Aorta (tissue), 5 donors: ENCODE measurements around the gene CT45A5. TPM values are rescaled to one million over a fixed set of nuclear protein-coding genes. Genes with fewer than 3 reads are reported as not detected.
"Not testable (repeated sequence)": the region's sequence is repeated elsewhere in the genome, so short reads cannot be mapped to it uniquely, and the experiment has no call there.

Source experiments
- ATAC-seq: fragments of 200-7000 bp; cut with Tn5 transposase; one replicate; pipeline ENCODE4 v1.9.1; 2022; ENCODE audit warnings: moderate library complexity; ENCODE audit not compliant: low FRiP score
- DNase-seq, 2 donors: peaks; one replicate each; pipeline ENCODE4 v3.0.0-alpha.2; 2020
- H3K27ac ChIP-seq, 2 donors: one replicate each; pipeline ENCODE4 v1.5.1; 2013; ENCODE audit warnings: low read length in 2 of 2, mild to moderate bottlenecking in 2 of 2, moderate library complexity in 2 of 2, control low read depth in 1 of 2, inconsistent platforms in 1 of 2, low read depth in 1 of 2
- H3K27me3 ChIP-seq, 2 donors: one replicate each; pipeline ENCODE4 v1.6.1; 2013; ENCODE audit warnings: control low read depth in 1 of 2, low read length in 1 of 2, mild to moderate bottlenecking in 1 of 2, moderate library complexity in 1 of 2; ENCODE audit not compliant: insufficient read depth in 2 of 2, control insufficient read depth in 1 of 2
- H3K36me3 ChIP-seq, 2 donors: one replicate each; pipeline ENCODE4 v1.6.1; 2013; ENCODE audit warnings: control low read depth in 1 of 2, low read length in 1 of 2, mild to moderate bottlenecking in 1 of 2; ENCODE audit not compliant: insufficient read depth in 2 of 2, control insufficient read depth in 1 of 2
- H3K4me1 ChIP-seq, 2 donors: one replicate each; pipeline ENCODE4 v1.6.1; 2013; ENCODE audit warnings: low read length in 2 of 2, control low read depth in 1 of 2, mild to moderate bottlenecking in 1 of 2, moderate library complexity in 1 of 2; ENCODE audit not compliant: insufficient read depth in 2 of 2, control insufficient read depth in 1 of 2
- H3K4me3 ChIP-seq, 2 donors: one replicate each; pipeline ENCODE4 v1.5.1; 2013; ENCODE audit warnings: low read length in 2 of 2, control low read depth in 1 of 2, mild to moderate bottlenecking in 1 of 2
- H3K9me3 ChIP-seq: one replicate; pipeline ENCODE4 v1.6.1; 2013; ENCODE audit warnings: mild to moderate bottlenecking, low read length; ENCODE audit not compliant: control insufficient read depth
- WGBS, 2 donors: extraction: QIAGEN DNeasy Blood & Tissue Kit; methylation state at CpG; one replicate each; pipeline ENCODE4 v1.1.7; 2013; 5-methylcytosine and 5-hydroxymethylcytosine counted together
- intact Hi-C, 2 donors: fragments of 100-400 bp; cut with DNase I; formaldehyde crosslinking; loops; one replicate each; pipeline versions ENCODE4 v1.14.2 to v1.15.0; 2022
- polyA plus RNA-seq, 2 donors: library from polyadenylated mRNA; stranded (reverse); fragments of 200-250 nt; gene quantifications; one replicate each; pipeline ENCODE4 v1.2.3, GENCODE V29; 2013
- total RNA-seq, 2 donors: library from RNA; stranded (reverse); fragmentation: NEBNext Ultra II Directional; extraction: Animal tissue kit (Norgen Biotek cat#: 25700); gene quantifications; one replicate each; pipeline ENCODE4 v1.2.1, GENCODE V29; 2021
- donor health status: healthy with polysubstance abuse.
- donor health status: Bipolar disorder and iron deficiency.
- donor health status: DM: no; HTN: no; CAD: no.
- donor health status: DM: no; HTN: no; CAD: no.
- donor health status: DM: yes; HTN: yes; CAD: no.

Gene CT45A5
- total and polyA plus RNA-seq, 4 donors = not detected

DNA sequence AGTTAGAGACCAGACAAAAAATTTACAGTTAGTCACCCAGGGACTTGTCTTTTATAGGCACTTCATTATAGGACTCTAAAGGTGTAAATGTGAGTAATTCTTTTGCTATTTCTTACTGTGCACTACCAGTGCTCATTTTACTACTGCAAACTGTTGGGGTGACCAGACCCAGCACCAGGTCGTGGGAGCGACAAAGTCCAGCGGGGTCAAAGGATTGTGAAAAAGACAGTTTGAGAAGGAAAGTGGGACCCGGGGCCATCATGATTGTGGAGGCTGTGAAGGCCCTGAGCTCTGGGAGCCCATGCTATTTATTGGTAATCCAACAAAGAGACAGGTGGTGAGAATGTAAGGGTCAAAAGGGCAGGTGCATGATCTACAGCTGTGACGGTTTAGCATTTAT lies 50.6 kb downstream of the CT45A5 start:
- intact Hi-C loops, DNase-seq, H3K36me3 ChIP-seq, H3K4me1 ChIP-seq, H3K4me3 ChIP-seq, ATAC-seq, H3K27me3 ChIP-seq, H3K9me3 ChIP-seq, H3K27ac ChIP-seq: not testable (repeated sequence)
- whole genome bisulfite sequencing, 2 donors = 58 to 72% methylated on average over 5 of the region's 5 CpGs

Other genes starting within 250 kb of the CT45A5 start
- not detected for gene CT45A1, start 71.9 kb downstream of the CT45A5 start, total RNA-seq
- gene CT45A1, start 71.9 kb downstream of the CT45A5 start, polyA plus RNA-seq = not detected
- gene CT45A3, start 17.3 kb downstream of the CT45A5 start, total RNA-seq = not detected
- not detected for gene CT45A3, start 17.3 kb downstream of the CT45A5 start, polyA plus RNA-seq
- not detected for gene CT45A6, start 17.3 kb upstream of the CT45A5 start, total RNA-seq
- gene CT45A6, start 17.3 kb upstream of the CT45A5 start, polyA plus RNA-seq = not detected
- not detected for gene CT45A2, start 34.5 kb upstream of the CT45A5 start, total RNA-seq
- not detected for gene CT45A2, start 34.5 kb upstream of the CT45A5 start, polyA plus RNA-seq
- not detected for gene CT45A7, start 51.8 kb upstream of the CT45A5 start, total RNA-seq
- not detected for gene CT45A7, start 51.8 kb upstream of the CT45A5 start, polyA plus RNA-seq
- not detected for gene CT45A8, start 69.0 kb upstream of the CT45A5 start, total RNA-seq
- gene CT45A8, start 69.0 kb upstream of the CT45A5 start, polyA plus RNA-seq = not detected
- gene CT45A9, start 86.3 kb upstream of the CT45A5 start, total RNA-seq = not detected
- not detected for gene CT45A9, start 86.3 kb upstream of the CT45A5 start, polyA plus RNA-seq
- gene CT45A10, start 107.9 kb upstream of the CT45A5 start, total RNA-seq = not detected
- gene CT45A10, start 107.9 kb upstream of the CT45A5 start, polyA plus RNA-seq = not detected
- not detected for gene SAGE1, start 108.2 kb upstream of the CT45A5 start, total RNA-seq
- not detected for gene SAGE1, start 108.2 kb upstream of the CT45A5 start, polyA plus RNA-seq
- gene MMGT1, start 188.5 kb upstream of the CT45A5 start, total RNA-seq = 10 to 100 TPM; 27.8 to 33.1 TPM
- 10 to 100 TPM; 19.3 to 25.3 TPM for gene MMGT1, start 188.5 kb upstream of the CT45A5 start, polyA plus RNA-seq
- 10 to 100 TPM; 14.7 to 17.2 TPM for gene SLC9A6, start 199.9 kb upstream of the CT45A5 start, total RNA-seq
- gene SLC9A6, start 199.9 kb upstream of the CT45A5 start, polyA plus RNA-seq = 10 to 100 TPM in 1 of 2 donors, 1 to 10 TPM in 1; 7.0 to 16.7 TPM